Uterus (tissue), 4 donors: ENCODE results near the gene SMIM10L2A. TPM values are rescaled to one million over a fixed set of nuclear protein-coding genes. Genes with fewer than 3 reads are reported as not detected.
A peak's percentile ranks its signal among the peaks of the same experiment; 100 is the strongest.
"Not testable (repeated sequence)": the region's sequence is repeated elsewhere in the genome, so short reads cannot be mapped to it uniquely, and the experiment has no call there.

Source experiments
- DNase-seq, 2 donors: peaks; one replicate each; pipeline ENCODE4 v3.0.0-alpha.2; 2019 to 2020
- H3K27ac ChIP-seq, 2 donors: fragments of 200-600 bp; sonication (generic); 1 replicate in 1 of 2; 2 replicates in 1 of 2; pipeline ENCODE4 v1.5.1; 2016 to 2018
- H3K27me3 ChIP-seq, 2 donors: fragments of 200-600 bp; sonication (generic); one replicate each; pipeline ENCODE4 v1.5.1; 2018 to 2019; ENCODE audit warnings: control low read depth in 1 of 2
- H3K36me3 ChIP-seq, 2 donors: fragments of 200-600 bp; sonication (generic); one replicate each; pipeline ENCODE4 v1.5.1; 2019; ENCODE audit warnings: control low read depth in 1 of 2
- H3K4me1 ChIP-seq, 2 donors: fragments of 200-600 bp; sonication (generic); one replicate each; pipeline ENCODE4 v1.5.1; 2018 to 2019; ENCODE audit warnings: control low read depth in 1 of 2
- H3K4me3 ChIP-seq, 2 donors: fragments of 200-600 bp; sonication (generic); 1 replicate in 1 of 2; 2 replicates in 1 of 2; pipeline ENCODE4 v1.5.1; 2018 to 2019; ENCODE audit warnings: mild to moderate bottlenecking in 1 of 2
- H3K9me3 ChIP-seq, 2 donors: fragments of 200-600 bp; sonication (generic); one replicate each; pipeline ENCODE4 v1.5.1; 2019; ENCODE audit warnings: control low read depth in 1 of 2
- CTCF ChIP-seq, 4 experiments: fragments of 200-600 bp in 2 of 4; fragments of 450-650 bp in 2 of 4; sonication (generic) in 2 of 4; IDR thresholded peaks; one replicate each; pipeline ENCODE4 v1.5.1; 2016 to 2019; ENCODE audit warnings: antibody characterized with exemption in 4 of 4, mild to moderate bottlenecking in 2 of 4, moderate library complexity in 1 of 4
- POLR2A ChIP-seq, 2 donors: fragments of 450-650 bp; IDR thresholded peaks; one replicate each; pipeline ENCODE4 v1.6.1; 2016; ENCODE audit warnings: antibody characterized with exemption in 2 of 2, mild to moderate bottlenecking in 1 of 2, moderate library complexity in 1 of 2
- intact Hi-C: fragments of 100-400 bp; cut with DNase I; formaldehyde crosslinking; loops from one replicate; pipeline ENCODE4 v1.15.1; 2023; ENCODE audit warnings: low total_unique reads
- total RNA-seq, 4 donors: library from RNA; depleted of rRNA in 3 of 4; stranded (reverse); fragments of >200 nt in 3 of 4; gene quantifications; one replicate each; pipeline versions ENCODE4 v1.1.0 to v1.2.4, GENCODE V29; 2014 to 2023
- donor health status: DM: yes; HTN: yes; CAD: no.

Gene SMIM10L2A
- total RNA-seq, 4 donors from 2014 or later, result 0.26 to 3.5 (median 2.8) TPM; not detected in 1

- no peaks in the 10 kb centered on the region for H3K9me3 ChIP-seq
- H3K4me3 ChIP-seq, result no peak overlapping the region
- H3K36me3 ChIP-seq, result no peaks in the 10 kb centered on the region
- H3K27me3 ChIP-seq, result no peaks in the 10 kb centered on the region
- H3K4me1 ChIP-seq, result no peaks in the 10 kb centered on the region
- DNase-seq, result no peak
- intact Hi-C loops, result no loop called here
- no peak overlapping the region for H3K27ac ChIP-seq
- TF ChIP-seq CTCF (IDR thresholded peaks at IDR 0.05) (no peak), POLR2A (IDR thresholded peaks at IDR 0.05) (no peak)
These were observed 26.7 kb upstream of the SMIM10L2A start for GRCh38 chrX:135395064-135395463.

GRCh38 chrX:135396109-135396508, 25.6 kb upstream of the SMIM10L2A start:
- H3K27ac ChIP-seq, result no peak overlapping the region
- intact Hi-C loops, result no loop called here
- no peaks in the 10 kb centered on the region for H3K9me3 ChIP-seq

GRCh38 chrX:135396566-135396965, 25.2 kb upstream of the SMIM10L2A start:
- intact Hi-C loops, result no loop called here
- H3K36me3 ChIP-seq, result no peaks in the 10 kb centered on the region
- DNase-seq, result no peak
- no peak overlapping the region for H3K27ac ChIP-seq
- H3K9me3 ChIP-seq, result no peaks in the 10 kb centered on the region
- no peaks in the 10 kb centered on the region for H3K4me1 ChIP-seq
- H3K4me3 ChIP-seq, result no peak overlapping the region
- TF ChIP-seq CTCF (IDR thresholded peaks at IDR 0.05), result no peak
- no peak for TF ChIP-seq POLR2A (IDR thresholded peaks at IDR 0.05)
- H3K27me3 ChIP-seq, result no peaks in the 10 kb centered on the region

More at GRCh38 chrX:135396109-135396508, 25.6 kb upstream of the SMIM10L2A start:
- TF ChIP-seq CTCF (IDR thresholded peaks at IDR 0.05), result no peak
- TF ChIP-seq POLR2A (IDR thresholded peaks at IDR 0.05), result no peak
- H3K4me1 ChIP-seq, result no peaks in the 10 kb centered on the region
- H3K27me3 ChIP-seq, result no peaks in the 10 kb centered on the region
- no peak overlapping the region for H3K4me3 ChIP-seq
- no peaks in the 10 kb centered on the region for H3K36me3 ChIP-seq
- DNase-seq, result peak in 1 of 2 donors; percentile 17

GRCh38 chrX:135397652-135398051, 24.1 kb upstream of the SMIM10L2A start:
- Histone ChIP-seq H3K27me3 (no peaks in the 10 kb centered on the region), H3K9me3 (no peaks in the 10 kb centered on the region), H3K4me1 (no peaks in the 10 kb centered on the region), H3K27ac (no peak overlapping the region), H3K4me3 (no peak overlapping the region), H3K36me3 (no peaks in the 10 kb centered on the region)
- TF ChIP-seq CTCF (IDR thresholded peaks at IDR 0.05), result no peak
- no peak for TF ChIP-seq POLR2A (IDR thresholded peaks at IDR 0.05)
- intact Hi-C loops, result no loop called here
- DNase-seq, result no peak

GRCh38 chrX:135403374-135403773, 18.4 kb upstream of the SMIM10L2A start:
- TF ChIP-seq CTCF (IDR thresholded peaks at IDR 0.05), result no peak
- no peak for TF ChIP-seq POLR2A (IDR thresholded peaks at IDR 0.05)

GRCh38 chrX:135406428-135406827, 15.3 kb upstream of the SMIM10L2A start:
- intact Hi-C loops, H3K27me3 ChIP-seq, DNase-seq, H3K4me3 ChIP-seq, H3K4me1 ChIP-seq, H3K9me3 ChIP-seq, H3K36me3 ChIP-seq, H3K27ac ChIP-seq: not testable (repeated sequence)

More at GRCh38 chrX:135403374-135403773, 18.4 kb upstream of the SMIM10L2A start:
- Histone ChIP-seq H3K36me3 (no peaks in the 10 kb centered on the region), H3K4me3 (no peak overlapping the region), H3K27me3 (no peaks in the 10 kb centered on the region), H3K4me1 (no peaks in the 10 kb centered on the region), H3K9me3 (no peaks in the 10 kb centered on the region), H3K27ac (no peak overlapping the region)
- intact Hi-C loops, result no loop called here
- DNase-seq, result no peak
